ENCODE results near the gene KCNK13. TPM values are rescaled to one million over a fixed set of nuclear protein-coding genes. Genes with fewer than 3 reads are reported as not detected.
"Not testable (repeated sequence)": the region's sequence is repeated elsewhere in the genome, so short reads cannot be mapped to it uniquely, and the experiment has no call there.

The KCNK13 gene
- 0.05 TPM in 1 of 2 replicates, not detected in the other for total RNA-seq

DNA sequence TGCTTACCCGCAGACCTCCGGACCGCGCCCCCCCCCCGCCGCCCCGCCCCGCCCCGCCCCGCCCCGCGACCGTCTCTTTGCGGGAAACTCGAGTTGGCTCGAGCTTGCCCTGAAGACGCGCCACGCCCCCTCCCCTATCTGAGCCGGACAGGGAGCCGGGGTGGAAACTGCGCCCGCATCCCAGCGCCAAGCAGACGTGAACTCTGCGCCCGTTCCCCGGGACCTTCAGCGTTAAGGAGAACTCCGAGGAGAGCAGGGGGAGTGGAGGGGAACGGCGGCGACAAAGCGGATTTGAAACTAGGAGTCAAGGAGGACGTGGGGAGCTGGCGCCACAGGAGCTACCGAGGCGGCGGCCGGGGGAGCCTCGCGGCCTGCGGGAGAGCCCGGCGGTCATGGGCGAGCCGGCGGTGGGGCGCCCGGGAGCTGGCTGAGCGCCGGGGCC, at the start of gene KCNK13:
KCNK13 (plus strand) TSS at position 310 of the 442 bp plus-strand sequence. CDS start 212 bp downstream, outside the sequence.
- peak; percentile 19 for DNase-seq

DNA sequence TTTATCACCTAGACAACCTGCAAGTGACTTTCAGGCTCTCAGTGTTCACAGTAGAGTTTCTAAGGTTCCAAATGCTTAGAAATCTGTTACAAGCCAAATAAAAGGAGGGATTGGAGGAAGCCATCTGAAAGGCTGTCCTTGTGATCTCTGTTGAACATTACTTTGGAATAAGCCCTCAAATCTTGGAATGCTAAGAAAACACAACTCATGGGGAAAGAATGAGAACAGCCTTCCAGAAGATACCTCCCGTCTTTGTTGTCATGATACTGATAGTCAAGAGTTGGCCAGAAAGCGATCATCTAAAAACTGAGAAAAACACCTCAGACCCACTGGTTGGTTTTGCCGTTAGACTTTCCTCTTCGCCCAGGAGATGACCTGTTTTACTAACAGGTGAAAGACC, 44.4 kb upstream of the KCNK13 start:
- no peak for DNase-seq

DNA sequence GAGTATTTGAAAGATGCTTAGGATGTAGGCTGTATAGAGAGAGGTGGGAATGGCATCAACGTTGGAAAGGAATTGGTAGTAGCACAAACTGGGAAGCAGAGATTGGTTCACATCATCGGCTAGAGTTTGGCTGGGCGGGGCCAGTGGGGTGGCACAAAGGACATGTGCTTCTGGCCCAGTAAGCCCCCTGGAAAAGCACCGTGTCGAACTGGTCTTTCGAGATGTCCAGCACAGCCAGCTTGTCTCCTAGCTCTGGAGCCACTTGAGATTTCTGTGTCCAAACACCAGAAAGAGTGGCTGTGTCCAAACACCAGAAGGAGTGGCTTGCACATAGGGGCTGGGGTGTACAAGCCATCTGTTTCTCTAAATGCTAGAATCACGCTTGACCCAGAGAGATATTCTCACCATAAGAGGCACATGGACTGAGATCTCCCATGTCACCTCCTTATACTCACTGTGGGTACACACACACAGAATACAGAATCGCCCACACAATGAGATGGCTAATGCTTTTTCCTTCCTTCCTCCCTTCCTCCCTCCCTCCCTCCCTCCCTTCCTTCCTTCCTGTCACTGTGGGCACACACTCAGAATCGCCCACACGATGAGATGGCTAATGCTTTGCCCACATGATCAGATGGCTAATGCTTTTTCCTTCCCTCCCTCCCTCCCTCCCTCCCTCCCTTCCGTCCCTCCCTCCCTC, 41.8 kb upstream of the KCNK13 start:
- DNase-seq = no peak

DNA sequence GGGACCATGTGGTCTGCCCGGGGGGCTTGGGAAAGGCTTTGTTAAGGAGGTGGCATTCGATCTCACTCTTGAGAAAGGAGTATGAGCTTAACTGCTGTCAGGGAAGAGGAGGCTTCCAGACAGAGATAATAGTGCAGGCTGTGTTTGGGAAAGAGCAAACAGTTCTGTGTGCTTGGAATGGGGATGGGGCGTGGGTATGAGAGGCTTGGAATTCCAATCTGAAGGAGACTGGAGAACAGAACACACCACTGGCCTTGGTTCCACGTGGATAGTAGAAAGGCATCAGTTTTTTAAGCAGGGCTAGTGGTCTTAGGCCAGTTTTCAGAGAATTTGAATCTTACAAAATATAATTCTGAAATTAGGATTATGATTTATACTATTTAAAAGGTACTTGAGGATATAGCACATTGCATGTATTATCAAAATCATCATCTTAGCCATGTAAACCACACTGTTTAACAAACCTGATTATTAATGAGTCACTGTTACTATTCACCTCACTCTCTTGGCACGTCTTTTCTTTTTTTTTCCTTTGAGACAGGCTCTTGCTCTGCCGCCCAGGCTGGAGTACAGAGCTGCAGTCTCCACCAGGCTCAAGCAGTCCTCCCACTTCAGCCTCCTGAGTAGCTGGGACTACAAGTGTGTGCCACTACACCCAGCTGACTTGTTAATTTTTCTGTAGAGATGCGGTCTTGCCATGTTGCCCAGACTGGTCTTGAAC, 38.5 kb upstream of the KCNK13 start:
- DNase-seq = no peak

DNA sequence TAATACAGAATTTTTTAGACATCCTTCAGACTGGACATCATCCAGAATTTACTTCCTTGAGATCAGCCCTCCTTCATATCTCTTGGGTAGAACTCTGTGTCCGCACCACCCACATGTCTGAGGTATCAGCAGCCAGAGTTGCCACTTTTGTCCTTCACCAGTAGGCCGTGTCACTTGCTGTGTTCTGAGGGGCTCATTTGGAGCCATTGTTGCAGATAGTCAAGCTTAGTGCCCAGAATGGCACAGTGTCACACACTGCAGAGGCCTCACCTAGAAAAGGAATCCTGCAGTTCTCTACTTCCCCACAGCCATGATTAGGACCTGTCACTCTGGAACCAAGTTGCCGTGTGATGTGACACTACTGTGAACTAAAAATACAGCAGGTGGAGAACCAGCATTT, 36.9 kb upstream of the KCNK13 start:
- DNase-seq = no peak

DNA sequence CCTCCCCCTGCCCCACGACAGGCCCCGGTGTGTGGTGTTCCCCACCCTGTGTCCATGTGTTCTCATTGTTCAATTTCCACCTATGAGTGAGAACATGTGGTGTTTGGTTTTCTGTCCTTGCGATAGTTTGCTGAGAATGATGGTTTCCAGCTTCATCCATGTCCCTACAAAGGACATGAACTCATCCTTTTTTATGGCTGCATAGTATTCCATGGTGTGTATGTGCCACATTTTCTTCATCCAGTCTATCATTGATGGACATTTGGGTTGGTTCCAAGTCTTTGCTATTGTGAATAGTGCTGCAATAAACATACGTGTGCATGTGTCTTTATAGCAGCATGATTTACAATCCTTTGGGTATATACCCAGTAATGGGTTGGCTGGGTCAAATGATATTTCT, 35.2 kb upstream of the KCNK13 start:
- DNase-seq = not testable (repeated sequence)

DNA sequence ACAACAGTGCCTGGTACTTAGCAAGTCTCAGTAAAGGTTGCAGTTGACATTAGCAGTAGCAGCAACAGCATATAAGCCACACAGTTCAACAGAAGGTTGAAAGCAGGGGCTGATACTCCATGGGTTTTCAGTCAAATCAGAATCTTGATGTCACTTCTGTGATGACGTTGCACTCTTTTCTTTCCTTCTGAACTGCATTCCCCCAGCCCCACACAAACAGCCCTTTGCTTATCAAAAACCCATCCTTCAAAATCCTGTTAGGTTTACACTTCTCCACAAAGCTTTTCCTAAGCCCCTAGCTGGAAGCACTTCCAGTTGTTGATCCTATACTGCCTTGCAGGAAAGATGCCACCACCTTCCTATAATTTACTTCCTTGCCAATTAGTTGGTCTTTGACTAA, 34.0 kb upstream of the KCNK13 start:
- no peak for DNase-seq

DNA sequence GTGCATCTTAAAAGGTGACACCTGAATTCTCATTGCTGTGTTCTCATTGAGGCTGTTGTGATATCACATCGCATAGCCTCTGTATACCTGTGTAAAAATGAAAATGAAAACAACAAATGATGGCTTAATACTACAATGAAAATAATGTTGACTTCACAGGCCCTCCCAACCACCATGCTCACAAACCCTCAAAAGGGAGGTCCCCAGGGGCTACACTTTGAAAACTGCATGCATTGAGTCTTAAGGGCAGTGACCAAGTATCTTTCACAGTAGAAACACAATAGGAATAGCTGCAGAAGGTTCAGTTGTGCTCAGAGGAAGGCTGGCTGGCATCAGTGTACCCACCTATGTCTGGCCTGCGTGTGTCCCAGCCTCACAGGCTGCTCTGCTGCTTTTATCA, 27.6 kb upstream of the KCNK13 start:
- DNase-seq = no peak

DNA sequence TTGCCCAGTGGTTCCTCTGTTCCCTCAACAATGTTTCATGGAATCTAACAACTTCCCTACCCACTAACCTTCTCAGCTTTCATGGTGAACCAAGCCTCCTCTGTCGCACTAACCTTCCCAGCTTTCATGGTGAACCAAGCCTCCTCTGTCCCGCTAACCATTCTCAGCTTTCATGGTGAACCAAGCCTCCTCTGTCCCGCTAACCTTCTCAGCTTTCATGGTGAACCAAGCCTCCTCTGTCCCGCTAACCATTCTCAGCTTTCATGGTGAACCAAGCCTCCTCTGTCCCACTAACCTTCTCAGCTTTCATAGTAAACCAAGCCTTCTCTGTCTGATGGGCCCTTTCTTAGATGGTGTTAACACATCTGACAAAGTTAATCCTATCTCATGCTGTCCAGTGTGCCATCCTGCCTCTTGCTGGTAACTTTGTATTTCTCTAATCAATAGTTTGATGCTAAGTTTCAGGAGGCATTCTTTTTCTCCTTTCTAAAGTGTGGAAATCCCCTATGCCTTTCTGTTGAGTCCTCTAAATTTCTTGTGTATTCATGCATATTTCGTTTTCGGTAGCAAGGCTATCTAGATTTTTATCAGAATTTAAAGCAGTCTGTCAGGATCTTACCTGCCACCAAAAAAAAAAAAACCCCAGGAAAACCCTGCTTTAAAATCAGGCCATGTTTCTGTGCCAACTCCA, 26.8 kb upstream of the KCNK13 start:
- no peak for DNase-seq

DNA sequence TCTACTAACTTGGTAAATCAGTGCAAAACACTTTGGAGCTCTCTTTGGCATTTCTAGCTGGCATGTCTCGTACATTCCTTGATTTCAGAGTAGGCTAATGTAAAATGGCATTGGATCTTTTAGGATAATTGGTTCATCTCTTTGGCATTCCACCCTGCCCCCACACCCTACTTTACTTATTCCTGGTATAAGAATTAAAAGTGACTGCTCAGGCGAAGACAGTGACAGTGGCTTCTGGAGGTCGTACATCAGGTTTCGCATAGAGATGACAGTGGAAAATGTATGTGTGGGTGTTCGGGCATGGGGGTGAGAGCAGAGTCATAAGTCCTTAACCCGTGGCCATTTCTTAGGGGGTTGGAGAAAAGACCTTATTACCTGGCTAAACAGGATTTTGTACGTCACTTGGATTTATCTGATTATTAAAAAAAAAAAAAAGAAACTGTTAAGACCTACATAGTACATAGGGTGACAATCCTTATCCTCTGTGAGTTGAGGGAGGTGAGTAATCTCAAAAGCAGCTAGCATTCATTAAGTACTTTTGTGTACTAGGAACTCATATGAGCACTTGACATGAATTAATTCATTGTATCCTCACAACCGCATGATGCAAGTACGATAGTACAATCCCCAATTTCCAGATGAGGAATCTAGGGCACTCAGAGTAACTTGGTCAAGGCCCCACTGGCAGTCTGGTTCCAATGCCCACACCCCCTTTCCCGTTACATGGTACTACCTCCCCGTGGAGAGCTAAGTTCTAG, 22.4 kb upstream of the KCNK13 start:
- no peak for DNase-seq

DNA sequence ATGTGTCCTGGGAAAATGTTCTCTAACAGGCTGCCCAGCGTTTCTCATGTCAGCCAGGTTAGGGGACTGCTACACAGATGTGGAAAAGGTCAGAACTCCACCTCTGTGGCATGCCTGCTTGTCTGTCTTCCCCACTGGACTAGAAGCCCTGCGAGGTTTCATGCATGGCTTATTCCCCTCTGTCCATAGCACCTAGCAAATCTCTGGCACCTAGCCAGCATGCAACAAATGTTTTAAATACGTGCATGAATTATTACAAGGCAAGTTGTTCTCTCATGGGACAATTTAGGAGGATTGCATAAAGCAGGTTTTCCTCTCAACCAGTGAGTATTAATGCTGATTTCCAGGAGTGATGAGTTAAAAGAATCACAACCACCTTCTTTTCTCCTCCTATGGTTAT, 21.4 kb upstream of the KCNK13 start:
- no peak for DNase-seq

DNA sequence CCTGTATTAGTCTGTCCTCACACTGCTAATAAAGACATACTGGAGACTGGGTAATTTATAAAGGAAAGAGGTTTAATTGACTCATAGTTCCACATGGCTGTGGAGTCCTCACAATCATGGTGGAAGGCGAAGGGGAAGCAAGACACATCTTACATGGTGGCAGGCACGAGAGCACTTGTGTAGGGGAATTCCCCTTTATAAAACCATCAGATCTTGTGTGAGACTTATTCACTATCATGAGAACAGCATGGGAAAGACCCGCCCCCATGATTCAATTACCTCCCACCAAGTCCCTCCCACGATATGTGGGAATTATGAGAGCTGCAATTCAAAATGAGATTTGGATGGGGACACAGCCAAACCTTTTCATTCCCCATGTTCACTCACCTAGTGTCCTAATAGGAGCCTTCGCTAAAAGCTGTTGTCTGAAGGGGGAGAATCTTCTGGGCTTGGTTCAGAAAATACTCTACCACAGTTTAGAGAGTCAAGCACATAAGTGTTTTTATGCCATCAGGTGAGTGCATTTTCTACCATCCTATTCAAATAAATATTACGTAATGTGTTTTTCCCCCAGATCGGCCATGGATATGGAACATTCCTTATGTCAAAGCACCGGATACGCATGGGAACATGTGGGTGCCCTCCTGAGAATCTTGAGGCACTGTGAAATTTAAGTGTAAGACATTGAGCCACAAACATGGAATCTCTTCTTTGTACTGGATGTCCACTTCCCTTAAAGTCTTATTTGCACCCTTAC, 19.1 kb upstream of the KCNK13 start:
- DNase-seq = no peak

DNA sequence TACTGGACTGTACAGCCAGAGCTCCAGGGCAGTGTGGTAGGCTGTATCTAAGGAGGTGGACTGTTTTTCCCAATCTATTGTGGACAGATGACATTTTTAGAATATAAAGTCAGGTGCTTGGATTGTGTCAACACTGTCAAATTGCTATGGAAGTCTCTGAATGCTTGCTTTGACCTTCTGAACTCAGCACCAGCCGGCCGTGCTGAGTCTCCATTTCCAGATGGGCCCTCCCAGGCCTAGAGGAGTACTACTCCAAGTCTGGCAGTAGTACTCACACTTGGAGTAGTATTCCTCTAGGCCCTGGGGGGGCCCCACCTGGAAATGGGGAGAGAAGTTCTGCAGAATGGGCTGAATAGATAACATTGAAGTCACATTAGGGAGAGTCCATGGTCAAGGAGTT, 16.2 kb upstream of the KCNK13 start:
- DNase-seq = peak; percentile 44

DNA sequence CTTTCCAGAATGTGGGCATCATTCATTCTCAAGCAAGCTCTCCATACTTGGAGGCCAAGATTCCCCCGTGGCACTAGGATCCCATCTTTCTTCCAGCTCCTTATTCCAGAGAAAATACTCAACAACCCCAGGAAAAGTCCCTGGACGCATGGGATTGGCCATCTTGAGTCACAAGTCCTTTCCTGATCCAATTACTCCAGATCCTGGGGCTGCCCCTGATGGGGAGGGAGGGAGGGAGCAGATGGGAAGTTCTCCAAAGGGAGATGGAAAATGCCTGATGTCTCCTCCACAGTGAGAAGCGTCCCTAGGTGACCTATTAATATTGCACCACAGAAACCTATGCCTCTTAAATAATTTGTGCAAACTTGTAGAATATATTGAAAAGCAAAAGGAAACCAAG, 12.4 kb upstream of the KCNK13 start:
- no peak for DNase-seq

DNA sequence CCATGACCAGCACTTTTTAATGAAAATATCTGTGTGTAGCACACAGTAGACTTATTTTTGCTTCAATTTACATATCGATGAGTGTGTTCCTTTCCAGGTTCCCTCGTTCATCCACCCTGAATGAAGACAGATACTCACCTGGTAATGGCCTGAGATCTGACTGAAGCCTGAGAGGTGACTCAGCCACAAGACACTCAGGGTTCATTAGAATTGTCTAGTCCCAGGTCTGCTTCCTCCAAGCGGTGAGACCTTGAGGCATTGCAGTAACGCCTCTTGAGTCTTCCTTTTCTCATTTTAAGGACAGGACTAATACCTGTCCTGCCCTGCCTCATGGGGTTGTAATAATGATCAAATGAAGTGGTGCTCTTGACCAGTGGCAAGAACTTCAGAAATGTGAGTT, 11.5 kb upstream of the KCNK13 start:
- no peak for DNase-seq

DNA sequence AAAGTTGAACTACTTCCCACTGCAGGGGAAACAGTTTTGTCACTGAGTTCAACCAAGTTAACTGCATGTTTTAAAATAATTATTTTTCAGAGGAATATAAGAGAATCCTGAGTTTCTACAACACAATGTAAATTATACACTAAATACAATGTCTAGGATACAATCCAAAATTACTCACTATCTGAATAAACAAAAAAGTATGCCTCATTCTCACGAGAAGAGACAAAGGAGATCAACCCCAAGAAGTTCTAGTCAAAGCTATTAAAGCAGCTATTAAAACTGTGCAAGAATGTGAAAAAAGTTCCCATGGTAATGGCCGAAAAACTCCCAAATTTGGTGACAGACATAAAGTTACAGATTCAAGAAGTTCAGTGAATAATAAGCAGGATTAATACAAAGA, 8.8 kb upstream of the KCNK13 start:
- DNase-seq = no peak

DNA sequence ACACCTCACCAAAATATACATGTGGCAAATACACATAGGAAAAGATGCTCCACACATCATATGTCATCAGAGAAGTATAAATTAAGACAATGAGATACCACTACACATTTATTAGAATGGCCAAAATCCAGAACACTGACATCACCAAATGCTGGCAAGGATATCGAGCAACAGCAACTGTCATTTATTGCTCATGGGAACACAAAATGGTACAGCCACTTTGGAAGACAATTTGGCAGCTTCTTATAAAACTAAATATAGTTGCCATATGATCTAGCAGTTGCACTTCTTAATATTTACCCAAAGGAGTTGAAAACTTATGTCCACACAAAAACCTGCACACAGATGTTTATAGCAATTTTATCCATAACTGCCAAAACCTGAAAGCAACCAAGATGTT, 7.0 kb upstream of the KCNK13 start:
- DNase-seq = no peak

DNA sequence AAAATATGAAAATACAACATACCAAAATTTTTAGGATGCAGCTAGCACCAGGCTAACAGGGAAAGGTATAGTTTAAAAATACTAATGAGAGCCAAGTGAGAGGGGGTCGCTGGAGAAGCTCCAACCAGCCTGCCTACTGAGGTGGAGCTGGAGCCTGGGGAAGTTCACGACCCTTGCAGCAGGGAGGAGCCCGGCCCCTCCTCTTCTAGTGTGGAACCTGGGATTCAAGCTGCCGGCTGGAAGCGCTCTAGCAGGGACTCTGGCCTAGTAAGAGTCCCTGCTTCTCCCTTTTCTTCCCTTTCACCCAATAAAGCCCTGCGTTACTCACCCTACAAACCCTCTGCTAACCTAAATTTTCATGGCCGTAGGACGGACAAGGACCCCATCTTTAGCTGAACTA, 5.0 kb upstream of the KCNK13 start:
- no peak for DNase-seq

DNA sequence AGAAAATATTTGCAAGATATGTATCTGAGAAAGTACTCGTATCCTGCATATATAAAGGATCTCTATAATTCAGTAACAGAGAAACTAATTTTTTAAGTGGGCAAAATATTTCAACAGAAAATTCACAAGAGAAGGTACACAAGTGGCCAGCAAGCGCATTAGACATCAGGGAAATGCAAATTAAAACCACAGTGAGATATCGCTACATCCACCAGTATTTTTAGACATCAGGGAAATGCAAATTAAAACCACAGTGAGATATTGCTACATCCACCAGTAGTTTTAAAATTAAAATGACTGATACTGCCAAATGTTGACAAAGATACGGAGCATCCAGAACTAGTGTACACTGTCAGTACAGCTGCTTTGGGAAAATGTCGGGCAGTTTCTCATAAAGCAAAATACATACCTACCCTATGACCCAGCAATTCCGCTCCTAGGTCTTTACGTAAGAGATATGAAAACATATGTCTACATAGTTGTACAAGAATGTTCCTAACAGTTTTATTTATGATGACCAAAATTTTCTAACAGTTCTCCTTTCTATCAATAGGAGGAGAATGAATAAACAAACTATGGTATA, 2.8 kb upstream of the KCNK13 start:
- no peak for DNase-seq

DNA sequence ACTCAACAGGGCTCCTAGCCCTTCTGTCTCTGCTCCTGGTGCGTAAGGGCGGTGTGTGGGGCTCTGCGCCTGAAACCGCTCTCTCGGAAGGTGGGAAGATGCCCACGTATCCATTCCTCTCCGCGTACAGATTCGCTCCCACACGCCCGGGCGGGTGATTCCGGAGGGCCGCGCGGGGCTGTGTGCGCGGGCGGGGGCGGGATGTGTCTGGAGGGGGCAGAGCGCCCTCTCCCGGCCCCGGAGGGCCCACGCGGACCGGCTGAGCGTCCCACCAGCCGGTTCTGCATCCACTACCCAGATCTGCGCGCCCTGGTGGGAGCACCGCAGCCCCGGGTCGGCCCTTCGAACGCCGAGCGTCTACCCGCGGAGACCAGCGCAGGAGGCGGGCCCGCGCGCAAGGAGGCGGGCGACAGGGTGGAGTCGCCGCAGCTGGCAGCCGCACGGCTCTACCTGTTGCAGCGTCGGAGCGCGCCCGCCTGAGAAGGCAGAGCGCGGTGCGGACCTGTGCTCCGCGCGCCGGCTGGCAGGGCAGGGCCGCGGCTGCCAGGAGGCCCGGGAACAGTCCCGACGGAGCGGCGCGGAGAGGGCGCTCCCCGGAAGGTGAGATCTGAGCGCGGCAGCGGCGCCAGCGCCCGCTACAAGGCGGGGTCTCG, 1.4 kb upstream of the KCNK13 start:
- peak; percentile 72 for DNase-seq

DNA sequence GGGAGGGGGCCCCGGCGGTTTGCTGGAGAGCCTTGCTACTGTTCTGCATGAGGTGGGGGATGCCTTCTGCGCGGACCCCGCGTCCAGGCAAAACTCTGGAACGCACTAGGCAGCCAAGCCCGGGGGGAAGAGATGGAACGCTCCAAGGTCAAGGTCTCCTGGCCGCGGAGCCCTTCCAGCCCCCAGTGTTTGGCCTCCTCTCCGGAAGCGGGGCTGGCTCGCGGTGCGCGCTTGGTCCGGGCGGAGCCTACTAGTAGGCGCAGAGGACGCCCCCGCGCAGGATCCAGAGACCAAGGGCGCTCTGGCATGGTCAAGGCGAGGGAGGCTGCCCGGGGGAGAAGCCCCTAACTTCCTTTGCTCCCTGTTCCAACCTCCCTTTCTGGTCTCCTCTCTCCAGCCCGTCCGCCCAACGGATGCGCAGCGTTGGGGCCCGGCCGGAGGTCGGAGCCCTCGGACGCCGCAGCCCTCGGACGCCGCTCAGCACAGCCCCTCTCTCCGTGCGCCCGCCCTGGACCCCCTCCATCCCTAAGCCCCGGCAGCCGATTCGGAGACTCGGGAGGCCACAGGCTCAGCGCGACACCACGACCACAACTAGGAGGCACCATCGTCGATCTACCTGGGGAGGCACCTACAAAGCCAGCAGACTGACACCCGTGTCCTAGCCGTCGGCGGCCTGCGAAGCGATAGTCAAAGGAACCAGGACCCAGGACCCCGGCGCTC, 669 bp upstream of the KCNK13 start:
- no peak for DNase-seq

All from dermis blood vessel endothelial cell (primary cell).